HG03571 (cell line): ENCODE measurements around the gene RAPGEF3.

Experiments used
- ATAC-seq: cut with Tn5 transposase; IDR thresholded peaks from one replicate; pipeline ENCODE4 v1.9.1; 2021; ENCODE audit not compliant: unreplicated experiment

The RAPGEF3 gene

GRCh38 chr12:47758834-47759690 is at the start of gene RAPGEF3:
Gene RAPGEF3, minus strand, starts transcription at chr12:47758880. Its CDS starts 324 bp downstream, at chr12:47758556.
- ATAC-seq = no peak

- ATAC-seq = no peak
These were observed 49.4 kb upstream of the RAPGEF3 start for GRCh38 chr12:47808050-47808449.

GRCh38 chr12:47807338-47807737 is 48.7 kb upstream of the RAPGEF3 start:
- no peak for ATAC-seq

GRCh38 chr12:47805417-47805816 is 46.7 kb upstream of the RAPGEF3 start:
- no peak for ATAC-seq

GRCh38 chr12:47804171-47804570 is 45.5 kb upstream of the RAPGEF3 start:
- ATAC-seq = no peak

- ATAC-seq = no peak
These were observed 44.7 kb upstream of the RAPGEF3 start for GRCh38 chr12:47803191-47803875.

GRCh38 chr12:47802312-47802711 is 43.6 kb upstream of the RAPGEF3 start:
- ATAC-seq = no peak

- ATAC-seq = no peak
These were observed 43.2 kb upstream of the RAPGEF3 start for GRCh38 chr12:47801904-47802246.

- no peak for ATAC-seq
These were observed 42.7 kb upstream of the RAPGEF3 start for GRCh38 chr12:47801170-47801903.

GRCh38 chr12:47800582-47800981 is 41.9 kb upstream of the RAPGEF3 start:
- no peak for ATAC-seq

- no peak for ATAC-seq
These were observed 40.8 kb upstream of the RAPGEF3 start for GRCh38 chr12:47799357-47799955.

- no peak for ATAC-seq
These were observed 39.8 kb upstream of the RAPGEF3 start for GRCh38 chr12:47798382-47798948.

- ATAC-seq = no peak
These were observed 38.8 kb upstream of the RAPGEF3 start for GRCh38 chr12:47797441-47797840.

- no peak for ATAC-seq
These were observed 37.2 kb upstream of the RAPGEF3 start for GRCh38 chr12:47795814-47796411.

GRCh38 chr12:47795121-47795813 is 36.6 kb upstream of the RAPGEF3 start:
- ATAC-seq = no peak

- no peak for ATAC-seq
These were observed 36.0 kb upstream of the RAPGEF3 start for GRCh38 chr12:47794679-47795078.

GRCh38 chr12:47793015-47793681 is 34.5 kb upstream of the RAPGEF3 start:
- ATAC-seq = no peak

GRCh38 chr12:47791874-47792273 is 33.2 kb upstream of the RAPGEF3 start:
- no peak for ATAC-seq

- no peak for ATAC-seq
These were observed 32.7 kb upstream of the RAPGEF3 start for GRCh38 chr12:47791351-47791746.
